Type B pancreatic cell (in vitro differentiated cells): Measurements from ENCODE around the gene HIP1. TPM values are rescaled to one million over a fixed set of nuclear protein-coding genes. Genes with fewer than 3 reads are reported as not detected.

Experiments
- DNase-seq: peaks from one replicate; pipeline ENCODE4 v3.0.0; 2021; ENCODE audit warnings: mixed read lengths; ENCODE audit not compliant: unreplicated experiment; ENCODE audit errors: extremely low spot score
- H3K27ac Mint-ChIP-seq: 2 replicates; pipeline ENCODE4 v1.8.0; 2021; ENCODE audit warnings: mild to moderate bottlenecking, mixed read lengths
- H3K27me3 Mint-ChIP-seq: 2 replicates; pipeline ENCODE4 v1.8.0; 2021; ENCODE audit warnings: mixed read lengths
- H3K36me3 Mint-ChIP-seq: 2 replicates; pipeline ENCODE4 v1.8.0; 2021; ENCODE audit warnings: mixed read lengths
- H3K4me1 Mint-ChIP-seq: one replicate; pipeline ENCODE4 v1.8.0; 2021; ENCODE audit warnings: mixed read lengths; ENCODE audit not compliant: unreplicated experiment
- H3K4me3 Mint-ChIP-seq: 2 replicates; pipeline ENCODE4 v1.8.0; 2021; ENCODE audit warnings: mild to moderate bottlenecking, mixed read lengths
- H3K9me3 Mint-ChIP-seq: 2 replicates; pipeline ENCODE4 v1.8.0; 2021; ENCODE audit warnings: mixed read lengths
- CTCF ChIP-seq: fragments of 200-600 bp; sonication (generic); conservative IDR thresholded peaks from 2 replicates; pipeline ENCODE4 v1.5.0; 2021; ENCODE audit warnings: antibody characterized with exemption, mild to moderate bottlenecking
- total RNA-seq: library from RNA; stranded (reverse); gene quantifications from 2 replicates; pipeline ENCODE4 v1.2.1, GENCODE V29; 2021; ENCODE audit warnings: low replicate concordance

The HIP1 gene
- total RNA-seq, 1 donor from 2014 or later: 33.8 TPM

DNA sequence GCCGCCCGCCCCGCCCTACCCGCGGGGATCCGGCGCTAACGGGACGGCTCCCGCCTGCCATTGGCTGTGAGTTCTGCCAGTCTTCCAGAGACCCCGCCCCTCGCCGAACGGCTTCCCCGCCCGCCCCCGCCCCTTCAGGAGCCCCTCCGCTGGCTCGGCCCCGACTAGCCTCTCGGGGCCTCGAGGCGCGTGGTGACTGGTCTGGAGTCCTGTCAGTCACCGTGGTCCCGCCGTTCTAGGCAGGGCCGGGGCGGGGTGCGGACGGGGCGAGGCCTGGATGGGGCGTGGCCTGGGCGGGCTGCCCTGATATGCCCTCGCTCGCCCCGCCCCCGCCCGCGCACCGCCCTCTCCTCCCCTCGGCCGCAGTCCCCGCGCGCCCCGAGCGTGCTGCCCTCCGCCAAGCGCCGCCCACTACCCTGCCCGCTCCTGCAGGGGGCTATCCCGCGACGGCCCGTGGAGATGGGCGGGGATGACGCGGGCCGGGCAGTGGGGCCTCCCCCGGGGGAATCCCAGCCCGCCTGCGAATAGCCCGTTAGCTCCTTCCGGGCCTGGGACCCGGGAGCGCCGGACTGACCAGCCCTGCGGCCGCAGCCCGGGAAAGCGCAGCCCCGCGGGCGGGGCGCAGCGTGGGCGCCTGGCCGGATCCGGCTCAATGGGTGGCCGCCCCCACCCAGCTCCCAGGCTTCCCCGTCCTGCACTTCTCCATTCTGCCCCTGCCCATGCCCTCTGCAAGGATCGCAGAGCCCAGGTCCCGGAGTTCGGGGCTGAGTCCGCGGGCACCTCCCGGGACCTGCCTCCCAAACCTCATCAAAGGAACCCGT lies 444 bp upstream of the HIP1 start:
- Mint-ChIP-seq H3K36me3 (peaks cover 4% of the 10 kb centered on the region), H3K9me3 (no peaks in the 10 kb centered on the region), H3K4me3 (peak overlapping the region; percentile 97), H3K27ac (peak overlapping the region; percentile 90), H3K4me1 (peaks cover 23% of the 10 kb centered on the region), H3K27me3 (peaks cover 27% of the 10 kb centered on the region)
- peak; percentile 53 for TF ChIP-seq CTCF
- DNase-seq: peak; percentile 100

DNA sequence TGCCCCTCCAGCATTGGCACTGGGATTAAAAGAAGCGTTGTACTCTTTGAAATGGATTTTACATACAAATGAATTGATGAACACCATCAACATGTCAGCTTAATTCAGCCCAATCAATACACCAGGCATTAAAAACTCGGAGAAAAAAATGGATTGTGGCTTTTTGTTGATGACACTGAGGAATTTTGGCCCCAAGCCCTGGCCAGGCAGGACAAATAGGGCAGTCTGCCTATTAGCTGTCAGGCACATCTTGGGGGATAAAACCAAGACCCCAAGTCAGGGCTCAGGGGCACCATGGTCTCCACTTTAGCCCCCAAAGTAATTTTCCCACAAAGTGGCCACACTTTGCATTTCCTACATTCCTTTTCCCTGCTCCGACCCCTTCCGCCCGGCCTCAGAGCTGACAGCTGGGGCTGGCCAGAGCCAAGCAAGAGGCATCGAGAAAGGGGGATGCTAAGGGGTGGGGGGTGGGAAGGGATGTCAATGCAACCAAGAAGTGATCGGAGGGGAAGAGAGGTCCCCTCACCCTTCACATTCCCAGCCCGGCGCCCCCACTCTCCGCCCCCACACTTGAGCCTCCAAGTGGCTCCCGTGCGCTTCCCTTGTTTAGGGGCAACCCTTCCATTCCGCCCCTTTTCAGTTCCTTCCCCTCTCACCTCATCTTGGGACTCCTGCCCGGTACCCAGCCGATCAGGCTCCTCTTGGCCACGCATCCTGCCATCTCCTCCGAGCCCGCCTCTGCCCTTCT lies 711 bp downstream of the HIP1 start:
- Mint-ChIP-seq H3K27ac (peak overlapping the region; percentile 80), H3K36me3 (peaks cover 4% of the 10 kb centered on the region), H3K4me1 (peaks cover 28% of the 10 kb centered on the region), H3K4me3 (peak overlapping the region; percentile 95), H3K27me3 (peaks cover 27% of the 10 kb centered on the region), H3K9me3 (no peaks in the 10 kb centered on the region)
- DNase-seq: no peak
- TF ChIP-seq CTCF: no peak

GRCh38 chr7:75735581-75736350 lies 3.0 kb downstream of the HIP1 start:
- Mint-ChIP-seq H3K36me3 (peaks cover 4% of the 10 kb centered on the region), H3K27me3 (peaks cover 23% of the 10 kb centered on the region), H3K9me3 (no peaks in the 10 kb centered on the region), H3K4me3 (no peak overlapping the region), H3K27ac (no peak overlapping the region), H3K4me1 (peaks cover 30% of the 10 kb centered on the region)
- no peak for TF ChIP-seq CTCF
- no peak for DNase-seq

DNA sequence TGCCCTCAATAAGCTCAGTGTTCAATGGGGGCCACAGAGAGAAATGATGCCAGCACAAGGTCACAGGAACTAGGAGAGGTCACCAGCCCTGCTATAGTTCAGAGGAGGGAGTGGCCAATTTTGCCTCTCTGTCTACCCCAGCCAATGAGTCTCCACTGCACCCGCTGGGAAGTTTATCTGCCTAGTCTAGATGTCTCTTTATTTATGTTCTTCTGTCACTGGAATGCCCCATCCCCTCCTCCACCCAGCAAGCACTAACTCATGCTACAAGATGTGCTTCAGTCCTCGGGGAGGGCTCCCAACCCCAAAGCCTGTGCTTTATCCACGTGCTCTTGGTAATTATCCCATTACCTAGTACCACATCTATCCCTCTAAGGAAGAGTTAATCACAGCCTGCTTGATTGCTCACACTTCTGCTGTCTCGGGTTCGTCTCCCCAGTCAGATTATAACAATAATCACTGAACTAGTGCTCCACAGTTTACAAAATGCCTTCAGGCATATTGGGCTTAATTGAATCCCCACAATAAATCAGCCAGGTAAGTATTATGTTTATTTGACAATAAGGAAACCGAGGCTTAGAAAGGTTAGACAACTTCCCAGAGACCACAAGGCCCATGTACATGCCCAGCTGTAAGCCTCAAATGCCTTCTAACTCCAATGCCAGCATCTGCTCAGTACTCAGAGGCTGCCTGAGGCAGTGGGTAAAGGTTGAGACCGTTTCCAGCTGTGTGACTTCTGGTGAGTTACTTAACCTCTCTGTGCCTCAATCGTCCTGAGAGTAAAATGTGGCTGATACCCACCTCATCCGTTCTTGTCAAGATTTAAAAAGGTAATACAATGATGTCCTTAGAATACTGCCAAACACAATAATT lies 3.9 kb downstream of the HIP1 start:
- Mint-ChIP-seq H3K27me3 (peaks cover 22% of the 10 kb centered on the region), H3K27ac (peak overlapping the region; percentile 4), H3K4me3 (peak overlapping the region; percentile 26), H3K36me3 (peaks cover 4% of the 10 kb centered on the region), H3K9me3 (no peaks in the 10 kb centered on the region), H3K4me1 (peaks cover 30% of the 10 kb centered on the region)
- no peak for DNase-seq
- TF ChIP-seq CTCF: no peak
